Activated T-cell treated with anti-CD3 and anti-CD28 coated beads, Interleukin-2, amount 50 U/mL, for 48 hours (primary cell): ENCODE measurements around the gene TMEM37.

Experiments used
- DNase-seq, 2 experiments: peaks; one replicate each; pipeline ENCODE4 v3.0.0-alpha.2; 2020

Gene TMEM37

DNA sequence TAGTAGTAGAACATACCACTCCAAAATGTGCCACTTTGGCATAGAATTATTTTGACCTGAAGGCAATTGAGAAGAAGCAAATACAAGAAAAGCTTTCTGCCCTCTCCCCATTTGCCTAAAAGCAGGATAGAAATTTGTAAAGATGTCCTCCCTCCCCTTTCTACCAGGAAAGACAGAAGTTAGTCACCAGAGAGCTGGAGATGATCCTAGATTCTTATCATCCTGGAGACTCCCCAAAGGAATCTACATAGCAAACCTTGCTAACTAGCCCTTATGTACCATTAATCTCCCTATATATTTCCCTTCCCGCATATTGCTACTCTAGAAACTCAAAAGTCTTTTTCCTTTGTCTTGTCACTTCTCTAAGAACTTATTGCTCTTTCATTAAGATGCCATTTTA is 12.6 kb upstream of the TMEM37 start:
- DNase-seq: no peak

DNA sequence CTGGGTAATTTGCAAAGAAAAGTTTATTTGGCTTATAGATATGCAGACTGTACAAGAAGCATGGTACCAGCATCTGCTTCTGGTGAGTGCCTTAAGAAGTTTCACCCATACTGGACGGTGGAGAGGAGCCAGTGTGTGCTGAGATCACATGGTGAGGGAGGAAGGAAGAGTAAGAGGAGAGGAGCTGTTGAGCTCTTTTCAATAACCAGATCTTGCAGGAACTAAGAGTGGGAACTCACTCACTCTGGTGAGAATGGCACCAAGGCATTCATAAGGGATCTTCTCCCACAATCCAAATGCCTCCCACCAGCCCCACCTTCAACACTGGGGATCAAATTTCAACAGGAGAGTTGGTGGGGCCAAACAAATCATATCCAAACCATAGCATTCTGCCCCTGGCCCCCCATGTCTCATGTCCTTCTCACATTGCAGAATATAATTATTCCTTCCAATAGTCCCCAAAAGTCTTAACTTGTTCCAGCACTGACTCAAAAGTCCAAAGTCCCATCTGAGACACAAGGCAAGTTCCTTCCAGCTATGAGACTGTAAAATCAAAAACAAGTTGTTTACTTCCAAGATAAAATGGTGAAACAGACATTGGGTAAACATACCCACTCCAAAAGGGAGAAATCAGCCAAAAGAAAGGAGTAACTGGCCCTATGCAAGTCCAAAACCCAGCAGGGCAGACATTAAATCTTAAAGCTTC is 11.7 kb upstream of the TMEM37 start:
- DNase-seq: no peak

DNA sequence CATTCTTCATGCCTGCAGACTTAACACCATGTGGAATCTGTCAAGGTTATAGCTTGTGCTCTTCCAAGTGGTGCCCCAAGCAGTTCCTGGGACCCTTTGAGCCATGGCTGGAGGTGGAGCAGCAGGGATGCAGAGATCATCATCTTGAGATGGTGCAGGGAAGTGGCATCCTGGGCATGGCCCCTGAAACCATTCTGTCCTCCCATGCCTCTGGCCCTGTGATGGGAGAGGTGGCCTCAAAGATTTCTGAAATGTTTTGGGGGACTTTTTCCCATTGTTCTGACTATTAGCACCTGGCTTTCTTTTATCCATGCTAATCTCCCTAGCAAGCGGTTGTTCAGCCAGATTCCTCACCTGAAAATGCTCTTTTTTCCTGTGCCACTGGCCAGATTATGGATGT is 10.3 kb upstream of the TMEM37 start:
- DNase-seq: no peak

DNA sequence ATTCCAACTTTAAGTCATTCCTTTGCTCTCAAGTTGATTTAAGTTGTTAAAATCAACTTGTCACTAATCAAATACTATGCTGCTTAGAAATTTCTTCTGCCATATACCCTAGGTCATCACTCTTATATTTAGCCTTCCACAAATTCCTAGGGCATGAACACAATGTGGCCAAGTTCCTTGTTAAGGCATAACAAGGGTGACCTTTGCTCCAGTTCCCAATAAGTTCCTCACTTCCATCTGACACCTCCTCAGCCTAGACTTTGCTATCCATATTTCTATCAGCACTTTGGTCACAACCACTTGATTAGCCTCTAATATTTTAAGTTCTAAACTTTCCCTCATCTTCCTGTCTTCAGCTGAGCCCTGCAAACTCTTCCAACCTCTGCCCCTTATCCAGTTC is 9.9 kb upstream of the TMEM37 start:
- DNase-seq: no peak

DNA sequence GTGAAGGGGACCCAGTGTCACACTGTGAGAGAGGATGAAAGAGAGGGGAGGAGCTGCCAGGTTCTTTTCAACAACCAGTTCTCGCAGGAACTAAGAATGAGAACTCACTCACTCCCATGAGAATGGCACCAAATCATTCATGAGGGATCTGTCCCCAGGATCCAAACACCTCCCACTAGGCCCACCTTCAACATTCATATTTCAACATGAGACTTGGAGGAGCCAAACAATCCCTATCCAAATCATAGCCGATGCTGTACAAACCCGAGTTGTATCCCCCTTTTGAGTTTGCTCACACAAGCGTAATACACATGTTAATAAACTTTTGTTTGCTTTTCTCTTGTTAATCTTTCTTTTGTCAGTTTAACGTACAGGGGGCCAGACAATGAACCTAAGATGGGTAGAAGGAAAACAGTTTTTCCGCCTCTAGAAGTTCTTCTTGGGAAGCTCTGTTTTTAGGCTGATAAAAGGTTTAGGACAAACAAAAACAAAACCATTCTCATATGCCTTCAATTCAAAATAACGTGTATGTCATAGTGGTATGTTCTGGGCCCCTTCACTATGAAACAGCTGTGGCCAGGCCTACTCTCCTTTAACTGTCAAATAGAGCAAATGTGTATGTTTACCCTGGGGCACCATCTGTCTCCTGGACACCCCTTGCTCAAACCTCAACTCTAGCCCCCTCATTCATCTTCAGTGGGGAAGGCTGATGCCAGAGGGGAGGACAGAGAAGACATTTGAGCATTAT is 9.1 kb upstream of the TMEM37 start:
- DNase-seq: no peak

DNA sequence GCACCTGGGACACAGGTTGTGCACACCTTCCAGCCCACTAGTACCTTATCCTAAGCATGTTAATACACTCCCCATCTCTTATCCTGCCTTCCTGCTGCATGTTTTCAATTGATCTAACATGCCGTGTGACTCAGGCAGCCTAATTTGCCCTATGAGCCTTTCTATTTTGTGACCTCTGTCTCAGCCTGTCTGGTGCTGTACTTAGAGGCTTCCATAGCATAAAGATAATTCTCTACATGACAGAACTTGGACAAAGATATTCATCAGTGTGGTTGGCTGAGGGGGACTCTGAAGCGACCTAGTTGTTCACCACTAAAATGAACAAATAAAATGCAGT is 8.6 kb upstream of the TMEM37 start:
- DNase-seq: no peak

DNA sequence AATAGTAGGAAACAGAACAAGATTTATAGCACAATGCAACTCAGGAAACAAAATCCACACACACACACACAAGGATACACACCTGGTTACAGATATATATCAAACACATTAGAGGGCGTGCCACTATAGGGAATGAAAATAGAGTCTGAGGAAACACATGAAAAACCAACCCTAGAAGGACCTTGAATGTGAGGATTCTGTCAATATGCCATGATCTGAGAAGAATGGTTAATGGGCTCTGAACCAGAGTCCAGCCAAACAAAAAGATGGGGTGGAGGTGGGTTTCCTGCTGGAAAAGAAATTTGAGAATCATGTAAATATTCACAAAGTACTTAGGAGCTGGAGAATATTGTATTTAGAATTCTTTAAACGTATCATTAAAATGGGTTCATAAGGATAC is 7.8 kb upstream of the TMEM37 start:
- DNase-seq: no peak

DNA sequence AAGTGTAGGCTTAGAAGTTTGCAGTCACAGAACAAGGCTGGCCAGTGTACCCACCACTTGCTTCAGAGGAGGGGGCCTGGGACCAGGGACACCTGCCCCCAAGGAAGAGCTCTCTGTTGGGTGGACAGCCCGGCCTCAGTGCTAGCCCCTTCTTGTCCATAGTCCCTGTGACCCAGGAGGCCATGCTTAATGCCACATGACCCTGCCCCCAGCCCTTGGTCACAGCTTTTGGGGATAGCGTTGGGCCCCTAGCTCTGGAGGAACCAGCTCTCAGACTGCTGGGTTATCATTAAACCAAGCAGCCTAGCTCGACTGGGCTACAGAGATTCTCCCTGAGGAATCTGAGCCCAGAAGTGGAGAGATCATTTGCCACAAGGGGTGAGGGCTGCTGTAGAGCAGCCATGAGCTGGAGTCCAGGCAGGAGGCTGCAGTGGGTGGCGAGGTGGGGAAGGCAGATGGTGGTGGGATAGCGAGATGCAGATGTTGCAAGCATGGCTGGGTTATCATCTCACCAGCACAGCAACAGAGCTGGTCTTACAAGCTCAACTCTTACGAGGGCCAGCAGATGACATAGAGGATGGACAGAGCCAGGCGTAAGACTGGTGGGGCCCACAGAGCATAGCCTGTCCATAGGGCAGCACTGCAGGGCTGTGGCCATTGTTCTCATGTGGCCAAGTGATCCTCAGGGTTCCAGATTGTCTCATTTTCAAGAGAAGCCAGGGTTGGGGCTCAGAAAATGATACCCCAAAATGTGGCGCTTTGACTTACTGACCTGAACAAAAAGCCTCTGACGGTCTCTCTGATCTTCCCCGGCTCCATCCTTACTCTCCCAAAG is 7.2 kb upstream of the TMEM37 start:
- no peak for DNase-seq

DNA sequence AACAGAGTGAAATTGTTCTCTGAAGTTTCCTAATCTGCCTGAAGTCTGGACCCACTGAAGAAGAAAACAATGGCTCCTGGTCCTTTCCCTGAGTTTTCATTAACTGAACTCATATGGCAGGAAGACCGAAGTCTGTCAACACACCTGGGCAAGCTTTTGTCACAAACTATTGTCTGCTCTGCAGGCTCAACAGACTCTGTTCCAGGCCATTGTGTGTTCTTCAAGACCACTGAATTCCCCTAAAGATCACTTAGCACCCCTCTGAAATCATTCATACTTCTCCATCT is 6.6 kb upstream of the TMEM37 start:
- DNase-seq: no peak

DNA sequence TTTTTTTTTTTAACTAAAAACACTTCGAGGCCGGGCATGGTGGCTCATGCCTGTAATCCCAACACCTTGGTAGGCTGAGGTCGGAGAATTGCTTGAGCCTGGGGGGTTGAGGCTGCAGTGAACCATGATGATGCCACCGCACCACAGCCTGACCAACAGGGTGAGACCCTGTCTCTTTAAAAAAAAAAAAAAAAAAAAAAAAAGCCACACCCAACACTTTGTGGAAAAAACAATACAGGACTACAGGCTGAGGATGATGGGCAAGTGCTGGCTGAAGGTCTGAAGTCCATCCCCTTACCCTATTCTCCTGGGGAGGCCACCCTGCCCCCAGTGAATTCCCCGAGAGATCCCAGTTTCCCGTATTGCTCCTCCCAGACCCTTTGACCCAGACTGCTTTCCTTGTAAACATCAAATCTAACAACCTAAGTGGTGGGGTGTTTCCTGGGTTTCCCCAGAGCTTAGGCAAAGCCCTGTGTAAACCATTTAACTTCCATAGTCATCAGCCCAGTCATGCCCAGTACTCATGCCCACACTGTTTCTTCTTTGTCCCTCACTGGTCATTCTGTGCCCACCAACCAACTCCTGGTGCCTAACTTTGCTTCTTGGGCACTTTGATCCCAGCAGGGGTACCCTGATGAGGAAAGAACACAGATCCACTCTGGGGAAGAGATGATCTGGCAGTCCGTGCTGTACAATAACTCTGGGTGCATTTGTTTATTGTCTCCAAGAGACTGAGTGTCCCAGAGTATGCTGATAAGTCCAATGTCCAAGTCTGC is 5.8 kb upstream of the TMEM37 start:
- DNase-seq: no peak

DNA sequence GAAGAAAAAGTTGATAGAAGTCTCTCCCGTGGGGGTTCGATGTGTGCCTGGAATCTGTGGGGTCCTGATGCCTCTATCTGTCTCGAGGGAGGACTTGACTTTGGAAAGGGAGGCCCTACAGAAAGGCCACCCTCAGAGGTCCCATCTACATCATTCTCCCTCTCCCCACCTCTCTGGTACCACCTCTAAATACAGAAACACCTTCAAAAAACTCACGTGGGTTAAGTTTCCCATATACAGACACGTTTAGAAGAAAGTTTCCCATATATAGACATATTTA is 5.3 kb upstream of the TMEM37 start:
- no peak for DNase-seq

DNA sequence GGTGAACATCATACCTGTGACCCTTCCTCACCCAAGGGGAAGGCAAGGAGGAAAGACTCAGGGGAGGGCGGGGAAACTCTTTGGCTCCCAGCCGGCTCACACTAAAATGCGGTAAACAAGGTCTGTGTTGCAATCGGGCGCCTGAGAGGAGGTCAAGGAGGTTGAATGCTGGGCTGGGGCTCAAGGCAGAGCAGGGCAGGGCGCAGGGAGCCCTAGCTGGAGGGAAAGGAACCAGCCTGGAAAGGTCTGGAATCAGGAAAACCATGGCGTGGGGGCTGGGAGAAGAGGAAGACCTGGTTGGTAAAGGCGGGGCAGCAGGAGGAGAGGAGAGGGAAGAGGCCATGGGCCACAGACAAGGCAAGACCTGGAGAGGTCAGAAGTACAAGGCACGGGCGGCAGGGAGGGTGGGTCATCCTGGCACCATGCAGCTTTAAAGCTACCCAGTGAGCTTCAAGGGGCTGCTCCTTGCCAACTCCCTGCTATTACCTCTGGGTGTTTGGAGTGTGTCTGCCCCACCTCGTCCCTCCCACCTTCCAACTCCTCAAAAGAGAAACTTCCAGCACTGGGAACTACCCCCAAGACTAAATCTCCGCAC is 4.8 kb upstream of the TMEM37 start:
- no peak for DNase-seq

DNA sequence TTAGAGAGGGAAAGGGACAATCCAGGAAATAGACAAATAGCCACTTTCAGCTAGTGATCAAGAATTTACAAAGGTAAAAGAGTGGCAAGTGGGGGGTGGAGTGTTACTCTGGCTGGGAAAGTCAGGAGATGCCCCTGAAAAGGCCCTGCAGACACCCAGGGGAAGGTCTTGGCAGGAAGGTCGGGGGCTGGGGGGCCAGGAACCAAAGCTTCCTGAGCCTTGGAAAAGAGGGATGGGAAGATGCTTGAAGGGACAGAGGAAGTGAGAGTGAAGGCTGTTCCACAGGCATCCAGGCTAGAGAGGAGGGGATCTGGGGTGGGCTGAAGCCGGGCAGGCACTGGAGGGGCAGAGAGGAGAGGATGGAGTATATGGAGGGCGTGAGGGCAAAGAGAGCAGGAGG is 3.9 kb upstream of the TMEM37 start:
- no peak for DNase-seq

DNA sequence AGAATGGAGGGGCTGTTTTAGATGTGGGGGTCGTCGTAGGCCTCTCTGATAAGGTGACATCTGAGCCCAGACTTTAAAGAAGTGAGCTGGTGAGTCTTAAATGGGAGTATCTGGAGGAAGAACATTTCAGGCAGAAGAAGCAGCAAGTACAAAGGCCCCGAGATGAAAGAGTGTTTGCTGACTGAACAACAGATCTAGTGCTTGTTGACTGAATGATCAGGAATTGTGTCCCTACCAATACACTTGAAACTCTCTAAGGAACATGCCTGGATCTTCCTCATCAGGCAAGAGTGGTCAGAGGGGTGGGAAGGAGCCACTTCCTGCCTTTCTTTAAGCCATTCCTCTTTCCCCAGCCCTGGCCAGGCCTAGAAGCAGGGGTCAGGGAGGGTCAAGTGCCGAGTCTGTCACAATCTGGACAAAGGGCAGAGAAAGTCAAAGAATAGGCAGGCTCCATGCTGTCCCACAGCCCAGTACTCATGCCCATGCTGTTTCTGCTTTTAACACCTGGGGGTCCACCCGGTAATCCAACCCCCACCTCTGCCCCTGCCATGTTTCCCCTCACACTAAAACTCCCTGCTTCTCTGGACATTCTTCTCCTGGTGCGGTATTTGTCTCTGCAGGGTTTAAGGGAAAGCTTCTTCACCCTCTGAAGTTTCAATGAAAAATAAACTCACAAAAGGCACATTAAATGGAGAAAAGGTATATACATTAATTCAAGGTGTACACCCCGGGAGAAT is 3.0 kb upstream of the TMEM37 start:
- no peak for DNase-seq

DNA sequence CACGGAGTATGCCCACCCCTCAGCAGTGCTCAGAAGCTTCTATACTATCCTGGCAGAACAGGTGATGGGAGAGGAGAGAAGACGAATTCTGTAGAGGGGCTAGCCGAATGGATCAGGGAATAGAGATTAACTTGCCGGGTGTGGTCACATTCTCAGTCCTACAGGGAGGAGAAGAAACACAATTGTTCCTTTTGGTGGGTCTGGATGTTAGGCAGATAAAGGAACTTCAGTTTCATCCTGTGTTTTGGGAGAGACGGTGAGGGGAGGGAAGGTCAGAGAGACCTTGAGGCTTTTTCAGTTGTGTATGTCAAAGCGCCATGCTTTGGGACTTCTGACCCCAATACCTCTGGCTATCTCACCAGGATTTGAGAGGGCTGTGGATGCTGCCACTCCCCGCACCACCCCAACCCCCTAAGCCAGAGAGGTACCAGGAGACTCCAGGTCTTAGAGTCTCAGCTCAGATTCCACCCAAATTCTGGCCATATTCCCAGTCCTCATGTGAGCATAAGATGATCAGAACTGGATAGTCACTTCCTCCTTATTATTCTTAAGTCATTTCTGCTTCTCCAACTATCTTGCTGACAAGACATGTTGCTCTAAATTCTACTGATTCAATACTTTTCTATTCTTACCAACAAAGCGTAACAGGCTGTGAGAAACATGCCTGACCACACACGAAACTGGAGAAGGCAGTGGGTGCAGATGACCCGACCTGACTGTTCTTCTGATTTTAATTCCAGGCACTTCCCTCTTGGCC is 2.3 kb upstream of the TMEM37 start:
- DNase-seq: no peak

DNA sequence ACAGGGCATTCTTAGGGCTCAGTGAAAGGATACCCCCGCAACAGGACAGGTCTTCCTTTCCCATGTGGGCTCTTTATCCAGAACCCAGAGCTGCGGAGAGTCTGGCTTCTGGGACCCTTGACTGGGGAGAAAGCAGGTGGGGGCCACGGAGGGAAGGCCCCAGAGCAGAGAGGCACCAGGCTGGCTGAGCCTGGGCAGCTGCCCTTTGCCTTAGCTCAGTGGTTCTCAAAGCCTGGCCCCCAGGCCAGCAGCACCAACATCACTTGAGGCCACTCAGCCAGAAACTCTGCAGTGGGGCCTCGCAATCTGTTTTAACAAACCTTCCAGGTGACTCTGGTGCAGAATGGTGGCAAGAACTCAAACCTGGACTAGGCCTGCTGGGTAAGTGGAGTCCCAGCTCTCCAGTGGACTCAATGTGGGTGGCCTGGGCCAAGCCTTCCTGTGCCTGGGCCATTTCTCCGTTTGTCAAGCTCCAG is 1.6 kb upstream of the TMEM37 start:
- DNase-seq: no peak

DNA sequence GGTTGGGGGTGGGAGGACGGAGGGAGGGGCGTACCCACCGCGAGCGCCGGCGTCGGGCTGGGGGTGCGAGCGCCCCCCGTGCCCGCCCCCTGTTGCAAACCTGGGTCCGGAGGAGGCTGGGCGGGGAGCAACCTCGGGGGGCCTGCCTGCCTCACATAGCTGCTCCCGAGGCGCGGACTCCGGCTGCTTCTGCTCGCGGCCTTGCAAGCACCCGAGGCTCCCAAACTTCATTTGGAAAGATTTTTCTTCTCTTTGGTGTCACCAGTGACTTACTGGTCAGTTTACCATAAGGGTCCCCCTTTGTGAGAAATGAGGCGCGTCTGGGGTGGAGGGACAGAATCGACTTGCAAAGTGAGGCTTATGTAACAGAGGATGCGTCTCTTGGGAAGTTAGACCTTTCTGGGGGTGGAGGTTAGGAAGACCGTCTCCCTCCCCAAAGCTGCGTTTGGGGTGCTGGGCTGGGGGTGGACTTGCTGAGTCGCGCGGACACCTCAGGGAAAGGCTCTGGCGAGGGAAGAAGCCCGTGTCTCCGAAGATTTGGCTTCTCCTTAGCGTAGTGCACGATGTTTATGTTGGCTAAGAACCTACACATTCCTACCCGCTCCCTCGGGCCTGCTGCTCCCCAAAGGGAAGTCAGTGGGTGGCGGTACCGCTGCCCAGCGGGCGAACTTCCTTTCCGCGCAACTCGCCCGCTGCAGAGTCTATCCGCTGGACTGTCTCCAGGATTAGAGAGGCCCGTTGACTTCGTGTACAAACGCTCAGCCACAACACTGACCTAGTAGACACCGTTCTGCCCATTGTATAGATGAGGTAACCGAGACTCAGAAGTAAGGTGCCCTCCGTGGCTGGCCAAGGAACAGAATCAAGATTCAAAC is 559 bp downstream of the TMEM37 start:
- DNase-seq: peak in 1 of 2 experiments; percentile 20

DNA sequence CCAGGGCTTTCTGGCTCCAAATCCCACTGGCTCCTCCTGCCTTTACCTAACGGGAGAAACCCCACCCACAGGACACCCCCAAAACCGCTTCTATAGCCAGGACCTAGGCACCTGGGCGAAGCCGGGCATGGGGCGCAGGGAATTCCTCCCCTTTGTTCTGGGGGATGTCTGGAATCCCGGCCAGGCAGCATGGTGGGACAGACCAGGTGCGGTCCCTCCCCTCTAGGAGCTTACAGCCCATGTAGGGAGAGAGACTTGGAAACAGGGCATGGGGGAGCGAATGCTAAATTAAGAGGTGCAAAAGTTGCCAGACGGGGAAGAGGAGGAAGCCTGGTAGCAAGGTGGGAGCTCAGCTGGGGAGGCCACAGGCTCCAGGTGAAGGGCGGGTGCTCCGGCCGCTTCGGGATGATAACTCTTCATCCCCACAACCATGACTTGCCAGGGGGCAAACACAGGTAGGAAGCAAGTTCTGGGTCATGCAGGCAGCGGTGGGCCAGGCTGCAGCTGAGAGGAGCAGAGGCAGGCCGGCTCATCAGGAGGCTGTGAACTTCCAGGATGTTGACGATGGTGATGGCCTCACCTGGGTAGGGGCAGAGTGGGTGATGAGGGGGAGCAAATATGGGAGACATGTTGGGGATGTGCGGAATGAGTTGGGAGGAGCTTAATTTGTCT is 1.3 kb downstream of the TMEM37 start:
- no peak for DNase-seq

DNA sequence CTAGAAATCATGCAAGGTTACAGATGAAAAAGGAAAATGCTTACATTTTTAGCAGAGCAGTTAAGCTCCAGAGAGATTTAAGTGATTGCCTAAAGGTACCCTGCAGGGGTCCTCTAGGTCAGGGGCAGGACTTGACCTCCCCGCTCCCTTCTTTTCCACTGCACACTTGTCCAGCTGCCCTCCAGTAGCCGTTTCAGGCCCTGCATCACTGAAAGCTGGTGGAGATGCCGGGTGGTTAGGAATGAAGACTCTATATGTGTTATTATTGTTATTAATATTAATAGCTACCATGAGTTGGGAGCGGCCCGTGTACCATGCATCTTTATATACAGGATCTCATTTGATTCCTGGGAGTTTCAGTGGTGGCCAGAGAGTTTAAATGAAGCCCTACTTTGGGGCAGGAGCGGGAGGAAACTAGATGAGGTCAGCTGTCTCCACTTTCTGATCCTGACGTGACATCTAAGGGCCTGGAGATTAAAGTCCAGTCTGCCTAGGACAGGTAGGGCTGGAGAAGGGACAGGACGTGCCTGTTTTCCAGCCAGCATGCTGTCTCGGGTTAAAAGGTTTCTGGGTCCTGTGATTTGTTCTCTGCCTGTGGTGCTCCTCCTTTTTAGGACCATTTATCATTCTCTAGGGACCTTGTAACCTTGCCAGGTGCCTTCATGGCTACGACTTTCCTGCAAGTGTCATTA is 2.1 kb downstream of the TMEM37 start:
- no peak for DNase-seq
